ENCODE data around the gene AFAP1. TPM values are rescaled to one million over a fixed set of nuclear protein-coding genes. Genes with fewer than 3 reads are reported as not detected.

AFAP1 gene
- total RNA-seq, 1 donor from 2014 or later, result 55.6 TPM

- Histone ChIP-seq H3K36me3 (ENCODE audit: control insufficient read depth, insufficient read depth, low read length) (no peaks in the 10 kb centered on the region), H3K4me3 (ENCODE audit: low read depth, low read length) (no peak overlapping the region), H3K27me3 (ENCODE audit: control insufficient read depth, insufficient read depth, low read length) (no peaks in the 10 kb centered on the region)
- no peak for DNase-seq (ENCODE audit: low read depth)
- TF ChIP-seq CTCF (IDR thresholded peaks at IDR 0.05; ENCODE audit: insufficient read depth, low read length, poor library complexity, severe bottlenecking), result no peak
These were observed 29.3 kb downstream of the AFAP1 start for GRCh38 chr4:7910263-7910896.

- DNase-seq (ENCODE audit: low read depth), result no peak
- TF ChIP-seq CTCF (IDR thresholded peaks at IDR 0.05; ENCODE audit: insufficient read depth, low read length, poor library complexity, severe bottlenecking), result no peak
- H3K36me3 ChIP-seq (ENCODE audit: control insufficient read depth, insufficient read depth, low read length), result no peaks in the 10 kb centered on the region
- no peak overlapping the region for H3K4me3 ChIP-seq (ENCODE audit: low read depth, low read length)
- no peaks in the 10 kb centered on the region for H3K27me3 ChIP-seq (ENCODE audit: control insufficient read depth, insufficient read depth, low read length)
These were observed 30.0 kb downstream of the AFAP1 start for GRCh38 chr4:7909463-7910262.

- Histone ChIP-seq H3K27me3 (ENCODE audit: control insufficient read depth, insufficient read depth, low read length) (no peaks in the 10 kb centered on the region), H3K36me3 (ENCODE audit: control insufficient read depth, insufficient read depth, low read length) (no peaks in the 10 kb centered on the region), H3K4me3 (ENCODE audit: low read depth, low read length) (no peak overlapping the region)
- TF ChIP-seq CTCF (IDR thresholded peaks at IDR 0.05; ENCODE audit: insufficient read depth, low read length, poor library complexity, severe bottlenecking), result no peak
- no peak for DNase-seq (ENCODE audit: low read depth)
These were observed 31.0 kb downstream of the AFAP1 start for GRCh38 chr4:7908668-7909067.

DNA sequence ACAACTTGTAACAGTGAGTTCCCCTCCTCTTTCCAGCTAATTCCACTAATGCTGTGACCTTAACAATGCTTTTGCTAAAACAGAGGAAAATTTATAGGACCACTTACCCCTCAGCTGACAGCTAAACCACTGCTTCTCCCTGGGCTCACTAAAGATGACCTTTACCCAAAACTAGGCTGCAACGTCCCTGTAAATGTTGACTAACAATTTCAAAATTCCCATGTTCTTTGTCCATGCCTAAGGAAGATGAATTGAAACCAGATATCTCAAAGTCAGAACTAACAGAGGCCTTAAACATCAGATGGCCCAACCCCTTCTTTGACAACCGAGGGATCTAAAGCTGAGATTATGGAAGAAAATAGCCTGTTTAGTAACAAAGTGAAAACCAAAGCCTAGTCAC, 32.5 kb downstream of the AFAP1 start:
- Histone ChIP-seq H3K4me3 (ENCODE audit: low read depth, low read length) (no peak overlapping the region), H3K27me3 (ENCODE audit: control insufficient read depth, insufficient read depth, low read length) (no peaks in the 10 kb centered on the region), H3K36me3 (ENCODE audit: control insufficient read depth, insufficient read depth, low read length) (no peaks in the 10 kb centered on the region)
- no peak for TF ChIP-seq CTCF (IDR thresholded peaks at IDR 0.05; ENCODE audit: insufficient read depth, low read length, poor library complexity, severe bottlenecking)
- DNase-seq (ENCODE audit: low read depth), result no peak

- no peak for DNase-seq (ENCODE audit: low read depth)
- no peaks in the 10 kb centered on the region for H3K36me3 ChIP-seq (ENCODE audit: control insufficient read depth, insufficient read depth, low read length)
- no peak for TF ChIP-seq CTCF (IDR thresholded peaks at IDR 0.05; ENCODE audit: insufficient read depth, low read length, poor library complexity, severe bottlenecking)
- H3K4me3 ChIP-seq (ENCODE audit: low read depth, low read length), result no peak overlapping the region
- no peaks in the 10 kb centered on the region for H3K27me3 ChIP-seq (ENCODE audit: control insufficient read depth, insufficient read depth, low read length)
These were observed 33.4 kb downstream of the AFAP1 start for GRCh38 chr4:7906171-7906701.

Data from kidney epithelial cell (primary cell).